Suprapubic skin (tissue), 4 donors: Measurements from ENCODE around the gene MYH15.
A peak's percentile ranks its signal among the peaks of the same experiment; 100 is the strongest.

Experiments used
- CTCF ChIP-seq, 2 donors: fragments of 200-600 bp in 1 of 2; fragments of 450-650 bp in 1 of 2; sonication (generic) in 1 of 2; IDR thresholded peaks; one replicate each; pipeline ENCODE4 v1.5.1; 2016 to 2019; ENCODE audit warnings: antibody characterized with exemption in 2 of 2, mild to moderate bottlenecking in 1 of 2, moderate library complexity in 1 of 2
- POLR2A ChIP-seq, 2 donors: fragments of 450-650 bp; IDR thresholded peaks; one replicate each; pipeline ENCODE4 v1.6.1; 2017; ENCODE audit warnings: antibody characterized with exemption in 2 of 2, mild to moderate bottlenecking in 2 of 2, moderate library complexity in 2 of 2
- POLR2AphosphoS5 ChIP-seq, 3 donors: sonication (generic); formaldehyde crosslinking; IDR thresholded peaks; one replicate each; pipeline ENCODE4 v1.6.1; 2017; ENCODE audit warnings: antibody characterized with exemption in 3 of 3

GRCh38 chr3:108493862-108494261 lies 16.5 kb downstream of the MYH15 start:
- peak in 1 of 2 donors; percentile 13 for TF ChIP-seq CTCF (IDR thresholded peaks at IDR 0.05)
- TF ChIP-seq POLR2A (IDR thresholded peaks at IDR 0.05): no peak
- no peak for TF ChIP-seq POLR2AphosphoS5 (IDR thresholded peaks at IDR 0.05)
